ENCODE results near the gene PPARG. TPM values are rescaled to one million over a fixed set of nuclear protein-coding genes. Genes with fewer than 3 reads are reported as not detected.

PPARG gene
- total and polyA plus RNA-seq, 2 of the 8 experiments (the other 6 are each of a cell fraction or from before 2014, with no cell fraction given), result 0.06 TPM; not detected in 1

GRCh38 chr3:12247411-12247810 is 41.5 kb upstream of the PPARG start:
- no peak overlapping the region for H3K9ac ChIP-seq (replicated peaks in 1 of 4; ENCODE audit: extremely low read depth in 1 of 4, low read depth in 3 of 4, low read length in 3 of 4)
- H2BK12ac ChIP-seq (ENCODE audit: low read depth, low read length), result no peak overlapping the region
- H3K14ac ChIP-seq (ENCODE audit: insufficient read length), result no peak overlapping the region
- no peak overlapping the region for H2BK20ac ChIP-seq (ENCODE audit: low read length)
- no peak overlapping the region for H4K5ac ChIP-seq (ENCODE audit: insufficient read length, low read depth, low read length)
- no peak overlapping the region for H2BK15ac ChIP-seq (ENCODE audit: low read length)
- no peaks in the 10 kb centered on the region for H3K79me2 ChIP-seq (ENCODE audit: control insufficient read depth in 1 of 2, insufficient read depth in 2 of 2, low read length in 2 of 2)
- H2BK120ac ChIP-seq (replicated peaks; ENCODE audit: low read depth, low read length), result no peak overlapping the region
- no peak overlapping the region for H3K56ac ChIP-seq (replicated peaks; ENCODE audit: insufficient read length, low read depth, low read length)
- 85% methylated on average over 4 of the region's 4 CpGs; no CpG with 5 or more reads in 1 of the 2 experiments for WGBS, 2 experiments (ENCODE audit: extremely low coverage in 1 of 2, insufficient coverage in 1 of 2, insufficient read length in 1 of 2, insufficient replicate concordance in 2 of 2, low coverage in 1 of 2, low lambda C conversion rate in 2 of 2, missing lambda C conversion rate in 1 of 2)
- peaks cover 3% of the 10 kb centered on the region; the same call in 1 of the 2 replicates for H3K23me2 ChIP-seq (ENCODE audit: low read depth, low read length)
- no peak overlapping the region for H2AK5ac ChIP-seq (ENCODE audit: low read depth, low read length)
- H3K79me1 ChIP-seq (ENCODE audit: low read depth, low read length), result no peaks in the 10 kb centered on the region
- H2AFZ ChIP-seq (ENCODE audit: low read length), result no peak overlapping the region
- H4K8ac ChIP-seq (ENCODE audit: extremely low read depth, insufficient read depth, low read length), result no peak overlapping the region
- H3K27ac ChIP-seq (ENCODE audit: low read depth, low read length), result no peak overlapping the region
- H4K20me1 ChIP-seq (replicated peaks in 1 of 2; ENCODE audit: control insufficient read depth in 1 of 2, insufficient read depth in 2 of 2, low read length in 2 of 2), result no peaks in the 10 kb centered on the region
- no peak overlapping the region for H3K4ac ChIP-seq (replicated peaks; ENCODE audit: insufficient read length, low read depth, low read length)
- no peaks in the 10 kb centered on the region for H3K4me1 ChIP-seq (replicated peaks in 1 of 4; ENCODE audit: control insufficient read depth in 3 of 4, insufficient read depth in 4 of 4, low read length in 3 of 4)
- CTCF ChIA-PET (ENCODE audit: partially characterized antibody), result no interaction called here
- H3K18ac ChIP-seq (ENCODE audit: extremely low read depth, low read length), result no peak overlapping the region
- H2BK5ac ChIP-seq (ENCODE audit: low read depth, low read length), result no peak overlapping the region
- no peak overlapping the region for H4K91ac ChIP-seq (replicated peaks; ENCODE audit: insufficient read length, low read length)
- no peaks in the 10 kb centered on the region for H3K36me3 ChIP-seq (ENCODE audit: control insufficient read depth in 2 of 4, insufficient read depth in 4 of 4, low read length in 3 of 4)
- H3K27me3 ChIP-seq (replicated peaks in 1 of 4; ENCODE audit: control insufficient read depth in 3 of 4, extremely low read depth in 1 of 4, insufficient read depth in 3 of 4, low read length in 3 of 4), result no peaks in the 10 kb centered on the region; a peak in 1 of 7 replicates
- no peak overlapping the region for H3K4me3 ChIP-seq (ENCODE audit: extremely low read depth in 1 of 4, insufficient read depth in 2 of 4, low read depth in 3 of 4, low read length in 4 of 4)
- FAIRE-seq, result no peak
- DNase-seq (ENCODE audit: low read depth in 1 of 2, low spot score in 2 of 2), result no peak
- POLR2A ChIA-PET (ENCODE audit: partially characterized antibody), result no interaction called here
- H3K9me3 ChIP-seq (ENCODE audit: insufficient read depth in 2 of 2, low read depth in 1 of 2, low read length in 1 of 2), result 0 out of 4 replicates have a peak, but pooled peaks cover 0 to 5% of the 10 kb centered on the region in 2 experiments
- H3K4me2 ChIP-seq (ENCODE audit: insufficient read depth in 1 of 2, low read depth in 2 of 2, low read length in 2 of 2), result no peak overlapping the region
- no peak overlapping the region for H3K23ac ChIP-seq (ENCODE audit: insufficient read length)
- TF ChIP-seq CTBP2 (IDR thresholded peaks at IDR 0.05; ENCODE audit: borderline replicate concordance, insufficient read depth, insufficient read length, low read length) (no peak), GTF2F1 (IDR thresholded peaks at IDR 0.05; ENCODE audit: borderline replicate concordance, low read depth, low read length) (no peak), POLR2AphosphoS5 (IDR thresholded peaks at IDR 0.05; ENCODE audit: low read depth, low read length) (no peak), RFX5 (IDR thresholded peaks at IDR 0.05; ENCODE audit: borderline replicate concordance, low read depth, low read length) (no peak), SP2 (IDR thresholded peaks at IDR 0.05; ENCODE audit: low read length) (no peak), ZNF274 (IDR thresholded peaks at IDR 0.05; ENCODE audit: borderline replicate concordance, extremely low read depth, low read length) (no peak), ASH2L (IDR thresholded peaks at IDR 0.05; ENCODE audit: low read length) (no peak), NANOG (IDR thresholded peaks at IDR 0.05; ENCODE audit: insufficient read depth, low read depth, low read length, poor library complexity, severe bottlenecking) (no peak), TAF1 (IDR thresholded peaks at IDR 0.05; ENCODE audit: low read depth, low read length) (no peak), CREB1 (IDR thresholded peaks at IDR 0.05) (no peak), KDM5A (IDR thresholded peaks at IDR 0.05; ENCODE audit: low read length) (no peak), SAP30 (IDR thresholded peaks at IDR 0.05; ENCODE audit: insufficient read depth, insufficient replicate concordance, low read length) (no peak), CHD1 (IDR thresholded peaks at IDR 0.05; ENCODE audit: low read depth, low read length) (no peak)
- TF ChIP-seq, protein P1, sequence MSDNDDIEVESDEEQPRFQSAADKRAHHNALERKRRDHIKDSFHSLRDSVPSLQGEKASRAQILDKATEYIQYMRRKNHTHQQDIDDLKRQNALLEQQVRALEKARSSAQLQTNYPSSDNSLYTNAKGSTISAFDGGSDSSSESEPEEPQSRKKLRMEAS (IDR thresholded peaks at IDR 0.05), result no peak
